Aorta (tissue), 5 donors: ENCODE measurements around the gene BRWD1. TPM values are rescaled to one million over a fixed set of nuclear protein-coding genes. Genes with fewer than 3 reads are reported as not detected.

Experiments
- ATAC-seq: fragments of 200-7000 bp; cut with Tn5 transposase; one replicate; pipeline ENCODE4 v1.9.1; 2022; ENCODE audit warnings: moderate library complexity; ENCODE audit not compliant: low FRiP score
- DNase-seq, 2 donors: peaks; one replicate each; pipeline ENCODE4 v3.0.0-alpha.2; 2020
- H3K27ac ChIP-seq, 2 donors: one replicate each; pipeline ENCODE4 v1.5.1; 2013; ENCODE audit warnings: low read length in 2 of 2, mild to moderate bottlenecking in 2 of 2, moderate library complexity in 2 of 2, control low read depth in 1 of 2, inconsistent platforms in 1 of 2, low read depth in 1 of 2
- H3K27me3 ChIP-seq, 2 donors: one replicate each; pipeline ENCODE4 v1.6.1; 2013; ENCODE audit warnings: control low read depth in 1 of 2, low read length in 1 of 2, mild to moderate bottlenecking in 1 of 2, moderate library complexity in 1 of 2; ENCODE audit not compliant: insufficient read depth in 2 of 2, control insufficient read depth in 1 of 2
- H3K36me3 ChIP-seq, 2 donors: one replicate each; pipeline ENCODE4 v1.6.1; 2013; ENCODE audit warnings: control low read depth in 1 of 2, low read length in 1 of 2, mild to moderate bottlenecking in 1 of 2; ENCODE audit not compliant: insufficient read depth in 2 of 2, control insufficient read depth in 1 of 2
- H3K4me1 ChIP-seq, 2 donors: one replicate each; pipeline ENCODE4 v1.6.1; 2013; ENCODE audit warnings: low read length in 2 of 2, control low read depth in 1 of 2, mild to moderate bottlenecking in 1 of 2, moderate library complexity in 1 of 2; ENCODE audit not compliant: insufficient read depth in 2 of 2, control insufficient read depth in 1 of 2
- H3K4me3 ChIP-seq, 2 donors: one replicate each; pipeline ENCODE4 v1.5.1; 2013; ENCODE audit warnings: low read length in 2 of 2, control low read depth in 1 of 2, mild to moderate bottlenecking in 1 of 2
- H3K9me3 ChIP-seq: one replicate; pipeline ENCODE4 v1.6.1; 2013; ENCODE audit warnings: mild to moderate bottlenecking, low read length; ENCODE audit not compliant: control insufficient read depth
- WGBS, 2 donors: extraction: QIAGEN DNeasy Blood & Tissue Kit; methylation state at CpG; one replicate each; pipeline ENCODE4 v1.1.7; 2013; 5-methylcytosine and 5-hydroxymethylcytosine counted together
- intact Hi-C, 2 donors: fragments of 100-400 bp; cut with DNase I; formaldehyde crosslinking; loops; one replicate each; pipeline versions ENCODE4 v1.14.2 to v1.15.0; 2022
- long read RNA-seq, 2 donors: library from polyadenylated mRNA; unstranded; transcript quantifications; one replicate each; pipeline ENCODE4 v2.0.0, GENCODE V29; 2020 to 2021
- polyA plus RNA-seq, 2 donors: library from polyadenylated mRNA; stranded (reverse); fragments of 200-250 nt; gene quantifications; one replicate each; pipeline ENCODE4 v1.2.3, GENCODE V29; 2013
- total RNA-seq, 2 donors: library from RNA; stranded (reverse); fragmentation: NEBNext Ultra II Directional; extraction: Animal tissue kit (Norgen Biotek cat#: 25700); gene quantifications; one replicate each; pipeline ENCODE4 v1.2.1, GENCODE V29; 2021
- donor health status: healthy with polysubstance abuse.
- donor health status: Bipolar disorder and iron deficiency.
- donor health status: DM: no; HTN: no; CAD: no.
- donor health status: DM: no; HTN: no; CAD: no.
- donor health status: DM: yes; HTN: yes; CAD: no.

The BRWD1 gene
- total RNA-seq (10 to 100 TPM; 41.8 to 68.5 TPM), polyA plus RNA-seq (10 to 100 TPM; 10.0 to 15.0 TPM)
- long read RNA-seq, donor 1, transcript BRWD1-202 (5 exons, 2,495 nt) = major isoform, 19 of 67 reads
- long read RNA-seq, donor 1, partial matches to known transcripts = 33 of 67 reads
- long read RNA-seq, donor 1, other reads (novel, unspliced or antisense) = 15 of 67 reads
- long read RNA-seq, donor 2, transcript BRWD1-202 (5 exons, 2,495 nt) = major isoform, 10 of 40 reads
- long read RNA-seq, donor 2, partial matches to known transcripts = 17 of 40 reads
- long read RNA-seq, donor 2, other reads (novel, unspliced or antisense) = 13 of 40 reads

DNA sequence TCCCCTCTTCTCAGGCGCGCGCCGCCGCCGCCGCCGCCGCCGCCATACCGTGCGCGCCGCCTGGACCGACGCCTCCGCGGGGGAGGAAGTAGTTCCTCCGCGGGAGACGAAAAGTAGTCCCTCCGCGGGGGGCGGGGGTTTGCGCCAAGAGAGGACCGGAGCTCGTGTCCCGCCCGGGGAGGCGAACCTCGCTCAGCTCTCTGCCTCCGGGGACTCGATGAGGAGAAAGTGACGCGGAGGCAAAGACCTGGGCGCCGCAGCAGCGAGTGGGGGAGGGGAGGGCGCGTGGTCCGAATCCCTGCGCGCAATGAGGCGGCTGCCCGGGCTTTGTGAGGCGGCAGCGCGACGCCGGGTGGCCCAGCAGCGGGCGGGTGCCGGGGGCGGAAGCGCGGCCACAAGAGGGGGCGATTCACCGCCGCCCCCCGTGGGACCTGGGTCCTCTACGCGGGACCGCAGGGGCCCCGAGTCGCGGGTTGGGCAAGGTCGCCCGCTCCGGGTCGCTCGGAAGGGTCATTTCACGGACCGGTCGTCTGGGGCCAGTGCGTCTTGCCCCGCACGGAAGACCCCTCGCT, at the start of gene BRWD1:
BRWD1 (minus strand) TSS at position 62 of the 572 bp plus-strand sequence. CDS start 141 bp downstream, outside the sequence.
- H3K4me3 ChIP-seq = peak within 1 kb of the TSS; percentile 94 to 98
- 0 to 1% methylated on average over 70 to 78 of the region's 78 CpGs for WGBS, 2 donors
- peak; percentile 88 to 95 for DNase-seq
- no peaks in the 10 kb centered on the region for H3K4me1 ChIP-seq
- ATAC-seq = peak; percentile 93
- no peaks in the 10 kb centered on the region for H3K9me3 ChIP-seq
- H3K27ac ChIP-seq = peak within 1 kb of the TSS; percentile 34 to 61
- peaks cover 0 to 2% of the 10 kb centered on the region in 2 donors for H3K36me3 ChIP-seq
- no peaks in the 10 kb centered on the region for H3K27me3 ChIP-seq
- intact Hi-C loops = loop anchor here (2.0 to 5.0 kb wide), 3 partner anchors 35 to 75 kb away; partner anchors contain the start of gene HMGN1 (in 2 of the 2)

DNA sequence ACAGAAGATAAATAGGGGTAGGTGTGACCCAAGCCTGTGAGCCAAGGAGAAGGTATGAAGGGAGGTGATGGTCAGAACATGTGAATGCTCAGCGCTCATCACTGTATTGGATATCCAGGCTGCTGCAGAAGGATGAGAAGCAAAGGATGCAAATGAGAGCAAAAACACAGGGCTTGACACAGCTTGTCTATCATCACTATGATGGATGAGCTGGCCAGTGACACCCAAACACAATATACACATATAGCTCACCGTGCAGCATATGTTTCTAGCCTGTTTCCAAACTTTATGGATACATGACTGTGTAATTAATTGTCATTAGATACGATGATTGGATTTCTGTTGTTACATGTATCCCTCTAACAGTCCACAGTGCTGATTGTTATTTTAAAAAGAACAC, 49.3 kb upstream of the BRWD1 start:
- WGBS, 2 donors = 89 to 92% methylated on average over 3 of the region's 3 CpGs
- no peaks in the 10 kb centered on the region for H3K36me3 ChIP-seq
- peaks cover 0 to 5% of the 10 kb centered on the region in 2 donors for H3K4me1 ChIP-seq
- intact Hi-C loops = no loop called here
- no peak overlapping the region for H3K4me3 ChIP-seq
- ATAC-seq (no peak), DNase-seq (no peak)
- H3K27me3 ChIP-seq = no peaks in the 10 kb centered on the region
- H3K27ac ChIP-seq = no peak overlapping the region
- H3K9me3 ChIP-seq = no peaks in the 10 kb centered on the region

DNA sequence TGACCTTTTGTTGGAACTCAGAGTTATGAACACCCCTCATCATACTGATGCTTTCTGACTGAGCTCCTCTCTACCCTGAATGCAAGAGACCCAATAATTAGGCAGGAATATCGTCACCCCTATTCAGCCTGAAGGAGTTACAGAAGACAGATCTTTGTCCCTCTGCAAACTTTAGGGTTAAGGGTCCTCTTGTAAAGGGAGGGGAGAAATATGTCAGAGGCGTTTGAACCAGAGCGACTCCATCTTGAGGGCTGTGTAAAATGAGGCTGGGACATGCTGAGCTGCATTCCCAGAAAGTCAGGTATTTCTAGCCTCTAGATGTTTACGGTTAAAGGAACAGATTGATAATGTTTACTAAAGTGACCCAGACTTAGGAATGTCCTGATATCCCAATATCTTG, 46.0 kb upstream of the BRWD1 start:
- DNase-seq (no peak), ATAC-seq (no peak)
- H3K4me3 ChIP-seq = no peak overlapping the region
- no peaks in the 10 kb centered on the region for H3K36me3 ChIP-seq
- H3K4me1 ChIP-seq = peaks cover 0 to 5% of the 10 kb centered on the region in 2 donors
- no peaks in the 10 kb centered on the region for H3K9me3 ChIP-seq
- no peak overlapping the region for H3K27ac ChIP-seq
- intact Hi-C loops = no loop called here
- no peaks in the 10 kb centered on the region for H3K27me3 ChIP-seq
- WGBS, 2 donors = 68 to 77% methylated on average over 4 of the region's 4 CpGs

DNA sequence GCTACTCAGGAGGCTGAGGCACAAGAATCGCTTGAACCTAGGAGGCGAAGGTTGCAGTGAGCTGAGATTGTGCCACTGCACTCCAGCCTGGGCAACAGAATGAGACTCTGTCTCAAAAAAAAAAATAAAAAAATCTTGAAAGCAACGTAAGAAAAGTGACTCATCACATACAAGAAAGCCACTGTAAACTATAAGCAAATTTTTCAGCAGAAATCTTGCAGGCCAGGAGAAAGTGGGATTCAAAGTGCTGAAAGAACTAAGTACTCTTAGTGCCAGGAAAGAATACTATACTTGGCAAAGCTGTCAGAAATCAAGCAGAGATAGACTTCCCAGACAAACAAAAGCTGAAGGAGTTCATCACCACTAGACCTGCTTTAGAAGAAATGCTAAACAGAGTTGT, 39.9 kb upstream of the BRWD1 start:
- H3K4me1 ChIP-seq = no peaks in the 10 kb centered on the region
- WGBS, 2 donors = 69 to 72% methylated on average over 3 of the region's 3 CpGs

DNA sequence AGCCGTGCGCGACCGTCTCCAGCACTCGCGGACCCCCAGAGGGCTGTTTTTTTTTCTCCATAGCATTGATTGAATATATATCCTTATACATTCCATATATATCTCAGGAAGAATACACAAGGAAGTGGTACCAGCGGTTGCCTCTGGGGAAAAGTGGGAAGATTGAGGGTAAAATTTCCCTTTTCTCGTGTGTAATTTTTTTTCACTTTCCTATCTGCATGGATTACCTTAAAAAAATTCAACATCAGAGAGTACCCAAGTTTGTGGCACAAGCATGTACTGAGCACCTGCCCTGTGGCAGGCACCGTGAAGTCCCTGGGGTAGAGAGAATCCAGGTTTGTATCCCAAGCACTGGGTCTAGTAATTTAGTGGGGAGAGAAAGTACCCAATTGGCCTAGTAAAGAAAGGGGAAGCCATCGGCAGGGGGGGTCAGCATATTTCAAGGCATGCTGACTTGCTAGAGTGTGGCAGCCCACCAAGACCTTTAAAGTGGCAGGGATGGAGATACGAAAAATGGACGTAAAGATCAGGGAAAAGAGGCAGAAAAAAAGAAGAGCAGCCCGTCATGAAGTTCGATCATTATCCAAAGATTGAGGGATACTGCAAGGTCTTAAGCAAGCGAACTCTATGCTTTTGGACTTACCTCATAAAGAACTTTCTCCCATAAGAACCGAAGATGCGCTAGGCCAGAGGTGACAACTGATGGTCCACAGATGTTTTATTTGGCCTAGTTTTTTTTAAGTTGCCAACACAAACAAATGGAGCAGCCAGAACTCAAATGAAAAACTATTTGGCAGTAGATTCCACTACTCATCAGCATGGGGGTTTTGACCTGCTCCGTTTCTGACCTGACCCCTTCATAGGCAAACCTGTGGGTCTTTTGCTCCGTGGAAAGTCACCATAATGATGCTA, 36.9 kb upstream of the BRWD1 start:
- WGBS, 2 donors = 63 to 68% methylated on average over 19 of the region's 19 CpGs
- ATAC-seq (no peak), DNase-seq (no peak)
- intact Hi-C loops = loop anchor here in 1 of 2 donors (5.0 kb wide), 1 partner anchor 37 kb away; no protein-coding TSS in a partner anchor
- Histone ChIP-seq H3K4me3 (no peak overlapping the region), H3K36me3 (no peaks in the 10 kb centered on the region), H3K27me3 (no peaks in the 10 kb centered on the region), H3K9me3 (no peaks in the 10 kb centered on the region), H3K27ac (no peak overlapping the region), H3K4me1 (peaks cover 0 to 4% of the 10 kb centered on the region in 2 donors)

More for the DNA sequence above, 39.9 kb upstream of the BRWD1 start:
- H3K27me3 ChIP-seq = no peaks in the 10 kb centered on the region
- no peak overlapping the region for H3K4me3 ChIP-seq
- intact Hi-C loops = loop anchor here in 1 of 2 donors (5.0 kb wide), 1 partner anchor 34 kb away; no protein-coding TSS in a partner anchor
- no peak for DNase-seq
- ATAC-seq = no peak
- H3K36me3 ChIP-seq = no peaks in the 10 kb centered on the region
- no peaks in the 10 kb centered on the region for H3K9me3 ChIP-seq
- no peak overlapping the region for H3K27ac ChIP-seq

- Histone ChIP-seq H3K4me1 (peaks cover 0 to 4% of the 10 kb centered on the region in 2 donors), H3K9me3 (no peaks in the 10 kb centered on the region), H3K27ac (peak overlapping the region in 1 of 2 donors; percentile 22), H3K4me3 (peak overlapping the region; percentile 92 to 99), H3K36me3 (no peaks in the 10 kb centered on the region), H3K27me3 (no peaks in the 10 kb centered on the region)
- intact Hi-C loops = loop anchor here (2.0 to 5.0 kb wide), 4 partner anchors 31 to 38 kb away; partner anchors contain the start of gene BRWD1 (in 1 of the 2)
- 9 to 11% methylated on average over 50 to 54 of the region's 56 CpGs for WGBS, 2 donors
- DNase-seq = peak; percentile 98
- ATAC-seq = peak; percentile 98
Measured at GRCh38 chr21:39349211-39350093, 36.0 kb upstream of the BRWD1 start.

DNA sequence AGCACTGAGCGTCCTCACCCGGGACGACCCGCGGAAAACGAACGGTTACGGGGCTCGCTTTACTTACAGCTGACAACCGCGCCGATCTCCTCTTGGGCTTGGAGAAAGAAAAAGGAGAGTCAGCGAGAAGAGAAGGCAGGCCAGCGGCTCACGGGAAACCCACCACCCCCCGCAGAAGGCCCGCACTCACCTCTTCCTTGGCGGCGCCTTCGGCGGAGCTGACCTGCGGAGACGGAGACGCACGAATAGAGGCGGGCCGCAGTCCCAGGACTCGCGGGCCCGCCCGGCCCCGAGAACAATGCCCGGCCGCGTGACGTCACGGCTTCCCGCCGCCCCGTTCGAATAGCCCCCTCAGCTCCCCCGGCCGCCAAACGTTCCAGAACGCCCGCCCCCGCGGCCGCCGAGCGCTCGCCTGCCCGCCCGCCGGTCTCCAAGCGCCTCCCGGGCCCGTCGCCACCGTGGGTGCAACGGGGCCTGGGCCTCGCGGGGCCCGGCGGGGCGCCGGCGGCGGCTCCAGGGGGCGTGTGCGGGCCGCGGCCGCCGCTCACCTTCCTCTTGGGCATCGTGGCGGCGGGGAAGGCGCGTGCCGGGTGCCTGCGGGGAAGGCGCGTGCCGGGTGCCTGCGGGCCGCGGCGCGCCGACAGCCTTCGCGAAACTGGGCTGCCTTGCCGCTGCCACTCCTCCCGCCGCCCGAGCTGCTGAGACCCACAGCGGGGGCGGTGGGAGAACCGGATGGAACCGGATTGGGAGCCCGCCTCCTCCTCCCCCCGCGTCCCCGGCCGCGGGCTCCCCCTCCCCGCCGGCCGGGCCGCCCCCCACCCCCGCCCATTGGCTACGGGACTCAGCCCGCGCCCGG, 35.2 kb upstream of the BRWD1 start, which contains the start of gene HMGN1:
HMGN1 (minus strand) TSS at position 734 of the 856 bp plus-strand sequence; CDS start at position 563, 171 bp downstream.
- WGBS, 2 donors = 0 to 1% methylated on average over 59 to 116 of the region's 116 CpGs
- intact Hi-C loops = loop anchor here (2.0 kb wide), 3 partner anchors 32 to 36 kb away; partner anchors contain the start of gene BRWD1 (in 1 of the 2)
- H3K27ac ChIP-seq = peak within 1 kb of the TSS; percentile 80 to 88
- DNase-seq (peak; percentile 92 to 94), ATAC-seq (peak; percentile 81)
- H3K36me3 ChIP-seq = peaks cover 0 to under 1% of the 10 kb centered on the region in 2 donors
- H3K9me3 ChIP-seq = no peaks in the 10 kb centered on the region
- H3K4me1 ChIP-seq = peaks cover 0 to 4% of the 10 kb centered on the region in 2 donors
- H3K4me3 ChIP-seq = peak within 1 kb of the TSS; percentile 92 to 99
- H3K27me3 ChIP-seq = no peaks in the 10 kb centered on the region
